ENCODE results near the gene MYLK2. TPM values are rescaled to one million over a fixed set of nuclear protein-coding genes. Genes with fewer than 3 reads are reported as not detected.

Gene MYLK2
- polyA plus RNA-seq, 4 donors = 0.56 to 0.96 (median 0.82) TPM

- peak in 1 of 4 donors; percentile 35 for DNase-seq (ENCODE audit: low read depth in 4 of 4, low spot score in 3 of 4)
Observed at GRCh38 chr20:31869942-31870725, 51.0 kb downstream of the MYLK2 start, which contains the start of the genes DUSP15 and TTLL9. DUSP15 (minus strand) TSS chr20:31870527; CDS start chr20:31870337, 190 bp downstream. TTLL9 (plus strand) TSS chr20:31870634; CDS start chr20:31871127, 493 bp downstream.

- no peak for DNase-seq (ENCODE audit: low read depth in 4 of 4, low spot score in 3 of 4)
Observed at GRCh38 chr20:31870726-31871617, 51.8 kb downstream of the MYLK2 start.

- no peak for DNase-seq (ENCODE audit: low read depth in 4 of 4, low spot score in 3 of 4)
Observed at GRCh38 chr20:31871618-31871954, 52.4 kb downstream of the MYLK2 start.

- DNase-seq (ENCODE audit: low read depth in 4 of 4, low spot score in 3 of 4) = no peak
Observed at GRCh38 chr20:31872406-31872805, 53.2 kb downstream of the MYLK2 start.

GRCh38 chr20:31875671-31876070 lies 56.5 kb downstream of the MYLK2 start:
- DNase-seq (ENCODE audit: low read depth in 4 of 4, low spot score in 3 of 4) = no peak

- no peak for DNase-seq (ENCODE audit: low read depth in 4 of 4, low spot score in 3 of 4)
Observed at GRCh38 chr20:31877684-31878083, 58.5 kb downstream of the MYLK2 start.

GRCh38 chr20:31879143-31879987 lies 60.2 kb downstream of the MYLK2 start:
- DNase-seq (ENCODE audit: low read depth in 4 of 4, low spot score in 3 of 4) = peak; percentile 84 to 91 (median 88)

GRCh38 chr20:31881945-31882344 lies 62.8 kb downstream of the MYLK2 start:
- no peak for DNase-seq (ENCODE audit: low read depth in 4 of 4, low spot score in 3 of 4)

GRCh38 chr20:31883829-31884228 lies 64.7 kb downstream of the MYLK2 start:
- no peak for DNase-seq (ENCODE audit: low read depth in 4 of 4, low spot score in 3 of 4)

Other genes starting within 250 kb of the MYLK2 start
- 100 to 1,000 TPM; 101 to 255 (median 147) TPM for gene ID1, start 214.1 kb upstream of the MYLK2 start, polyA plus RNA-seq (ENCODE audit: insufficient read length in 4 of 4)
- gene COX4I2, start 181.4 kb upstream of the MYLK2 start, polyA plus RNA-seq (ENCODE audit: insufficient read length in 4 of 4) = 1 to 10 TPM; 1.6 to 2.6 (median 2.1) TPM
- 10 to 100 TPM; 67.2 to 81.0 (median 76.5) TPM for gene BCL2L1, start 96.5 kb upstream of the MYLK2 start, polyA plus RNA-seq (ENCODE audit: insufficient read length in 4 of 4)
- 10 to 100 TPM; 45.4 to 54.6 (median 52.9) TPM for gene TPX2, start 80.1 kb upstream of the MYLK2 start, polyA plus RNA-seq (ENCODE audit: insufficient read length in 4 of 4)
- gene FOXS1, start 26.2 kb downstream of the MYLK2 start, polyA plus RNA-seq (ENCODE audit: insufficient read length in 4 of 4) = 1 to 10 TPM; 3.5 to 8.4 (median 5.4) TPM
- 10 to 100 TPM in 3 of 4 donors, 1 to 10 TPM in 1; 4.6 to 16.7 (median 16.0) TPM for gene DUSP15, start 51.2 kb downstream of the MYLK2 start, polyA plus RNA-seq (ENCODE audit: insufficient read length in 4 of 4)
- gene TTLL9, start 51.3 kb downstream of the MYLK2 start, polyA plus RNA-seq (ENCODE audit: insufficient read length in 4 of 4) = 1 to 10 TPM in 3 of 4 donors, under 1 TPM in 1; 0.48 to 6.2 (median 2.5) TPM
- 10 to 100 TPM; 12.8 to 22.0 (median 19.8) TPM for gene PDRG1, start 132.7 kb downstream of the MYLK2 start, polyA plus RNA-seq (ENCODE audit: insufficient read length in 4 of 4)
- under 1 TPM; 0.20 to 0.47 (median 0.33) TPM for gene XKR7, start 148.8 kb downstream of the MYLK2 start, polyA plus RNA-seq (ENCODE audit: insufficient read length in 4 of 4)
- gene CCM2L, start 191.1 kb downstream of the MYLK2 start, polyA plus RNA-seq (ENCODE audit: insufficient read length in 4 of 4) = 1 to 10 TPM; 3.7 to 9.2 (median 6.4) TPM
- gene HCK, start 232.9 kb downstream of the MYLK2 start, polyA plus RNA-seq (ENCODE audit: insufficient read length in 4 of 4) = 1 to 10 TPM; 2.3 to 6.7 (median 2.6) TPM

Data from left renal pelvis (tissue), 4 donors.